ENCODE results near the gene CNTD1.
"Not testable (repeated sequence)": the region's sequence is repeated elsewhere in the genome, so short reads cannot be mapped to it uniquely, and the experiment has no call there.

Gene CNTD1

DNA sequence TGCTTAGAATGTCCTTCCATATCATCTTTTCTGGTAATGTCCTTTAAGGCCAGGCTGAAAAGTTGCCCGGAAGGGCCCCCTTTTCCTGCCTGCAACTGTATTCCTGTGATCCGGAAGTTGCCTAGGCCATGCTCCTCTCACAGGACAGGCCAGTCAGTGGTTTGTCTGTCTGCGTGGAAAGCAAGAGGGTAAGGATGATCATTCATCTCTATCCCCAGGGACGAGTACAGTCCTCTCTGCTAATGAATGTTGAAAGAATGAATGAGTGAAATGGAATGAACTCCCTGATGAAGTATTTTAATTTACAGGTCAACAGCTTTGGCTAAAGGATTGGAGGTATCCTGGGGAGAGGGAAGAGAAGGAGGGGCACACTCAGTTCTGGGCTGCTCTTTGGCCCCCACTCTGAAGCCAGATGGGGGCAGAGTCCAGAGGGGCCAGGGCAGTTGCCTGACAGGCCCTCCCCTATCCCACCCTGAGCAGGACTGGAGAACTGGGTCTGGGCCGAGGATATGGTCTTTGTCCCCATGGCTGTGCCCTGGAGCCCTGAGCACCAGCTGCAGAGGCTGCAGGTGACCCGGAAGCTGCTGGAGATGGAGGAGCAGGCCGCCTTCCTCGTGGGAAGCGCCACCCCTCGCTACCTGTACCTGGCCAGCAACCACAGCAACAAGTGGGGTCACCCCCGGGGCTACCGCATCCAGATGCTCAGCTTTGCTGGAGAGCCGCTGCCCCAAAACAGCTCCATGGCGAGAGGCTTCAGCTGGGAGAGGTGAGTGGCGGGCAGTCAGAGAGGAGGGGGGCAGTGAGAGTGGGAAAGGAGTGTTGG is 55.5 kb downstream of the CNTD1 start:
- no peaks in the 10 kb centered on the region for H3K9me3 ChIP-seq (ENCODE audit: control insufficient read depth, low read length)
- peaks cover 8% of the 10 kb centered on the region for H3K4me1 ChIP-seq (ENCODE audit: control insufficient read depth, insufficient read depth, low read length)
- no peaks in the 10 kb centered on the region for H3K27me3 ChIP-seq (ENCODE audit: control insufficient read depth, insufficient read depth, low read length, poor library complexity, severe bottlenecking)
- H3K4me3 ChIP-seq (ENCODE audit: insufficient read depth, low read depth, low read length): no peak overlapping the region
- 95% methylated on average over 15 of the region's 15 CpGs for WGBS, 2 experiments
- H3K36me3 ChIP-seq (ENCODE audit: control insufficient read depth, insufficient read depth, low read length): no peaks in the 10 kb centered on the region
- no peak overlapping the region for H3K27ac ChIP-seq (ENCODE audit: insufficient read depth, low read depth, low read length, poor library complexity, severe bottlenecking)

- WGBS, 2 experiments: 79 to 89% methylated on average over 8 of the region's 8 CpGs
- Histone ChIP-seq H3K4me3 (ENCODE audit: insufficient read depth, low read depth, low read length) (no peak overlapping the region), H3K27ac (ENCODE audit: insufficient read depth, low read depth, low read length, poor library complexity, severe bottlenecking) (no peak overlapping the region), H3K36me3 (ENCODE audit: control insufficient read depth, insufficient read depth, low read length) (no peaks in the 10 kb centered on the region), H3K4me1 (ENCODE audit: control insufficient read depth, insufficient read depth, low read length) (peaks cover 5% of the 10 kb centered on the region), H3K27me3 (ENCODE audit: control insufficient read depth, insufficient read depth, low read length, poor library complexity, severe bottlenecking) (no peaks in the 10 kb centered on the region), H3K9me3 (ENCODE audit: control insufficient read depth, low read length) (no peaks in the 10 kb centered on the region)
Measured at GRCh38 chr17:42855048-42855596, 56.5 kb downstream of the CNTD1 start.

DNA sequence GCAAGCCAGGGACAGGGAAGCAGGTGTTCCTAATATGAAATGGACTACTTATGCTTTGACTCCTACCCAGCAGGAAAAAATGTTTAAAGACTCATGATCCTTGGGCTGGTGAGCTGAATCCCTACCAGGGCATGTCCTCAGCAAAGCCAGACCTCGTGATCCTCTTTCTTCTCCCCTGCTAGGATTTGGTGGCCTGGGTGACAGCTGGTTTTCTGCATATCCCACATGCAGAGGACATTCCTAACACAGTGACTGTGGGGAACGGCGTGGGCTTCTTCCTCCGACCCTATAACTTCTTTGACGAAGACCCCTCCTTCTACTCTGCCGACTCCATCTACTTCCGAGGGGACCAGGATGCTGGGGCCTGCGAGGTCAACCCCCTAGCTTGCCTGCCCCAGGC is 57.4 kb downstream of the CNTD1 start:
- H3K27ac ChIP-seq (ENCODE audit: insufficient read depth, low read depth, low read length, poor library complexity, severe bottlenecking); H3K4me3 ChIP-seq (ENCODE audit: insufficient read depth, low read depth, low read length): not testable (repeated sequence)

DNA sequence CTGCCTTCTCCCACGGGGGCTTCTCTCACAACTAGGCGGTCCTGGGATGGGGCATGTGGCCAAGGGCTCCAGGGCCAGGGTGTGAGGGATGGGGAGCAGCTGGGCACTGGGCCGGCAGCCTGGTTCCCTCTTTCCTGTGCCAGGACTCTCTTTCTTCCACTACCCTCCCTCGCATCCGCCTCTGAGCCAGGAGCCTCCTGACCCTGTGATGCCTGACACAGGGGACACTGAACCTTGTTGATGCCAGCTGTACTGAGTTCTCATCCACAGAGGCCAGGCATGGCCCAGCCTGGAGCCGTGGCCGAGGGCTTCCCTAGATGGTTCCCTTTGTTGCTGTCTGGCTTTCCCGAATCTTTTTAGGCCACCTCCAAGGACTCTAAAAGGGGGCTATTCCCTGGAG is 57.9 kb downstream of the CNTD1 start:
- WGBS, 2 experiments: 93 to 94% methylated on average over 6 of the region's 8 CpGs
- not testable (repeated sequence) for H3K36me3 ChIP-seq (ENCODE audit: control insufficient read depth, insufficient read depth, low read length); H3K27me3 ChIP-seq (ENCODE audit: control insufficient read depth, insufficient read depth, low read length, poor library complexity, severe bottlenecking); H3K4me3 ChIP-seq (ENCODE audit: insufficient read depth, low read depth, low read length); H3K27ac ChIP-seq (ENCODE audit: insufficient read depth, low read depth, low read length, poor library complexity, severe bottlenecking); H3K4me1 ChIP-seq (ENCODE audit: control insufficient read depth, insufficient read depth, low read length); H3K9me3 ChIP-seq (ENCODE audit: control insufficient read depth, low read length)

More for the DNA sequence above, 57.4 kb downstream of the CNTD1 start:
- not testable (repeated sequence) for H3K27me3 ChIP-seq (ENCODE audit: control insufficient read depth, insufficient read depth, low read length, poor library complexity, severe bottlenecking); H3K36me3 ChIP-seq (ENCODE audit: control insufficient read depth, insufficient read depth, low read length); H3K4me1 ChIP-seq (ENCODE audit: control insufficient read depth, insufficient read depth, low read length); H3K9me3 ChIP-seq (ENCODE audit: control insufficient read depth, low read length)
- 90 to 97% methylated on average over 5 of the region's 8 CpGs for WGBS, 2 experiments

DNA sequence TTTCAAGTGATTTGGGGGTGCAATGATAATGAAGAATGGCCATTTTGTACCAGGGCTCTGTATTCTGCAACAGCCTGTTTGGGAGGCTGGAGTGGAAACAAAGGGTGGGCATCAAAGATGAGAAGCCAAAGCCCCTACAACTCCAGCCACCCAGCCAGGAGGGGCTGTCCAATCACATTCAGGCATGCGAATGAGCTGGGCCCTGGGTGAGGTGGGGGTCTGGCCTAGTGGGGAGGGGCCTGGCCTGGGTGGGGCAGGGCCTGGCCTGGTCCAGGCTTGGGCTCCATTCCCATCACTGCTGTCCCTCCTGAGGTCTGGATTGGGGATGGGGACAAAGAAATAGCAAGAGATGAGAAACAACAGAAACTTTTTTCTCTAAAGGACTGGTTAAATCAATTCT is 58.7 kb downstream of the CNTD1 start:
- Histone ChIP-seq H3K9me3 (ENCODE audit: control insufficient read depth, low read length) (no peaks in the 10 kb centered on the region), H3K27ac (ENCODE audit: insufficient read depth, low read depth, low read length, poor library complexity, severe bottlenecking) (no peak overlapping the region), H3K27me3 (ENCODE audit: control insufficient read depth, insufficient read depth, low read length, poor library complexity, severe bottlenecking) (no peaks in the 10 kb centered on the region), H3K4me3 (ENCODE audit: insufficient read depth, low read depth, low read length) (no peak overlapping the region), H3K4me1 (ENCODE audit: control insufficient read depth, insufficient read depth, low read length) (no peaks in the 10 kb centered on the region), H3K36me3 (ENCODE audit: control insufficient read depth, insufficient read depth, low read length) (no peaks in the 10 kb centered on the region)
- WGBS, 2 experiments: 76 to 100% methylated on average over 1 of the region's 1 CpG

Measured in ectodermal cell (in vitro differentiated cells).